LNCAP (cell line): Measurements from ENCODE around the gene FAM107B.

Experiments
- CTCF ChIP-seq: fragments of 450-650 bp; IDR thresholded peaks from 2 replicates; pipeline ENCODE4 v1.5.1; 2017; ENCODE audit warnings: mild to moderate bottlenecking

FAM107B gene

GRCh38 chr10:14673189-14673861 lies 101.4 kb downstream of the FAM107B start:
- no peak for TF ChIP-seq CTCF

DNA sequence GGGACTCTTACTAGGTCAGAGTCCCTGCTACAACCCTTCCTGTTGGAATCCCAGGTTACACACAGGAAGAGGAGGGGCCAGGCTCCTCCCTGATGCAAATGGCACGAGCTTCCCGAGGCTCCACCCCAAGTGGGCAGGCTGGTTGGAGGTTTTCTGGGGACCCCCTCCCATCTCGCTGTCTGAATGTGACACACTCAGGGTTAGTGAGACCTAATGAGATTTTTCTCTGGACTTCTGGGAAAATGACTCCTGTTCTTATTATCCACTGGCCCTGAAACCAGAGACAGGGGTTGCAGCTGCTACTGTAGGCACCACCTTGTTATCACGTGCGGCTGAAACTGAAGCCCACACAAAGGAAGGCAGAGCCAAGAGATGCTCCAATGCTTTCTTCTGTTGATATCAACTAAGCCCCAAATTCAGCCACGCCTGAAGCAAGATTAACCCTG lies 103.3 kb downstream of the FAM107B start:
- no peak for TF ChIP-seq CTCF

DNA sequence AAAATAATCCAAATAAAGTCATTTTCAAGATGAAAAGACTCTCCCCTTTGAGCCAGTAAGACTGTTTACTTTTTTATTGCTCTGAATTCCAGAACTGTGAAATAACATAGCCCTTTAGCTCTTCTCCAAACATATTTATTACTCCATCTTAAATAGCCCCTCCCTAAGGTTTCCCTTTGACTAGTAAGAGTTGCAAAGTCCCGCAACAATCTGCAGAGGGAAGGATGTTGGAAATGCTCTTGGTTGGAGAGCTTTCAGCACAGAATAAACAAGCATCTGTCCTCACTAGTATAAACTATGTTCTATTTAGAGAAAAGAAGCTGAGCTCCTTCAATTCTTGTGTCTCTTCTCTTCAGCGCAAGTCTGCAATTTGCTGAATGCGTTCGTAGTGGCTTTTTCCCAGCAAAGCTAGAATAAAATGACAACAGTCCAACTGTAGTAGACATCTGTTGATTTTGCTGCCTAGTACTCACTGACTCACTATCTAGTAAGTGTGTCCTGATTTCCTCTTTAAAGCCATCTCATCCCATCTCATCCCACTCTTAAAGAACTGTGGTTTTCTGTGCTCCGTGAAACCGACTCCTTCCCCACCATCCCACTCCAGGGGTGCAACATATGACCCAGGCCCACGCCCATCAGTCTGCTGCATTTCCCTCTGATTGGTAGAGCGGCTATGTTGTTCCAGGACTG lies 104.0 kb downstream of the FAM107B start:
- no peak for TF ChIP-seq CTCF

- no peak for TF ChIP-seq CTCF
Measured at GRCh38 chr10:14669576-14669975, 105.1 kb downstream of the FAM107B start.

GRCh38 chr10:14667781-14668180 lies 106.9 kb downstream of the FAM107B start:
- no peak for TF ChIP-seq CTCF

GRCh38 chr10:14667280-14667679 lies 107.4 kb downstream of the FAM107B start:
- no peak for TF ChIP-seq CTCF

GRCh38 chr10:14665865-14666857 lies 108.5 kb downstream of the FAM107B start:
- TF ChIP-seq CTCF, result no peak
